Suprapubic skin (tissue), 4 donors: Measurements from ENCODE around the gene SELENOI. TPM values are rescaled to one million over a fixed set of nuclear protein-coding genes. Genes with fewer than 3 reads are reported as not detected.

Experiments used
- DNase-seq, 2 donors: peaks; one replicate each; pipeline ENCODE4 v3.0.0-alpha.2; 2019; ENCODE audit warnings: low spot score in 2 of 2
- H3K27ac ChIP-seq: fragments of 200-600 bp; sonication (generic); one replicate; pipeline ENCODE4 v1.5.1; 2019
- H3K27me3 ChIP-seq: fragments of 200-600 bp; sonication (generic); one replicate; pipeline ENCODE4 v1.5.1; 2019
- H3K36me3 ChIP-seq: fragments of 200-600 bp; sonication (generic); one replicate; pipeline ENCODE4 v1.5.1; 2019
- H3K4me1 ChIP-seq: fragments of 200-600 bp; sonication (generic); one replicate; pipeline ENCODE4 v1.5.1; 2019
- H3K4me3 ChIP-seq: fragments of 200-600 bp; sonication (generic); one replicate; pipeline ENCODE4 v1.5.1; 2019; ENCODE audit warnings: mild to moderate bottlenecking
- H3K9me3 ChIP-seq: fragments of 200-600 bp; sonication (generic); one replicate; pipeline ENCODE4 v1.5.1; 2019
- CTCF ChIP-seq, 2 donors: fragments of 200-600 bp in 1 of 2; fragments of 450-650 bp in 1 of 2; sonication (generic) in 1 of 2; IDR thresholded peaks; one replicate each; pipeline ENCODE4 v1.5.1; 2016 to 2019; ENCODE audit warnings: antibody characterized with exemption in 2 of 2, mild to moderate bottlenecking in 1 of 2, moderate library complexity in 1 of 2
- EP300 ChIP-seq: sonication (generic); formaldehyde crosslinking; IDR thresholded peaks from one replicate; pipeline ENCODE4 v1.6.1; 2017; ENCODE audit warnings: antibody characterized with exemption
- POLR2A ChIP-seq, 2 donors: fragments of 450-650 bp; IDR thresholded peaks; one replicate each; pipeline ENCODE4 v1.6.1; 2017; ENCODE audit warnings: antibody characterized with exemption in 2 of 2, mild to moderate bottlenecking in 2 of 2, moderate library complexity in 2 of 2
- POLR2AphosphoS5 ChIP-seq, 3 donors: sonication (generic); formaldehyde crosslinking; IDR thresholded peaks; one replicate each; pipeline ENCODE4 v1.6.1; 2017; ENCODE audit warnings: antibody characterized with exemption in 3 of 3
- WGBS: methylation state at CpG from one replicate; pipeline ENCODE4 v1.1.5; 2018; 5-methylcytosine and 5-hydroxymethylcytosine counted together
- total RNA-seq, 4 donors: library from RNA; depleted of rRNA; stranded (reverse); fragments of >200 nt; gene quantifications; one replicate each; pipeline ENCODE4 v1.1.0, GENCODE V29; 2016

The SELENOI gene
- total RNA-seq, 4 donors from 2014 or later = 23.1 to 41.9 (median 39.4) TPM

- Histone ChIP-seq H3K36me3 (no peaks in the 10 kb centered on the region), H3K27me3 (no peaks in the 10 kb centered on the region), H3K9me3 (no peaks in the 10 kb centered on the region), H3K4me3 (no peak overlapping the region), H3K27ac (no peak overlapping the region), H3K4me1 (no peaks in the 10 kb centered on the region)
- WGBS = 82% methylated on average over 7 of the region's 7 CpGs
- TF ChIP-seq CTCF (IDR thresholded peaks at IDR 0.05) (no peak), POLR2AphosphoS5 (IDR thresholded peaks at IDR 0.05) (no peak), POLR2A (IDR thresholded peaks at IDR 0.05) (no peak), EP300 (no peak)
- no peak for DNase-seq
These were observed 84.9 kb downstream of the SELENOI start for GRCh38 chr2:26430826-26431225.

DNA sequence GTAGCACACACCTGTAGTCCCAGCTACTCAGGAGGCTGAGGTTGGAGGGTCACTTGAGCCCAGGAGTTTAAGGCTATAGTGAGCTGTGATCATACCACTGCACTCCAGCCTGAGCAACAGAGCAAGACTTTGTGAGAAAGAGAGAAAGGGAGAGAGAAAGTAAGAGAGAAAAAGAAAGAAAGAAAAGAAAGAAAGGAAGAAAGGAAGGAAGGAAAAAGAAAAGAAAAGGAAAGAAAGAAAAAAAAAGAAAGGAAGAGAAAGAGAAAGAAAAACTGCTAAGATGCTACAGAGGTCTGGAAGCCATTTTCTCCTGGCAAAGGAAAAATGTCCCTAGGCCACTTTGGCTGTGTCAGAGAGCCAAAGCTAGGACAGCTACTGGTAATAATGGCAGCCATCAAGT is 86.4 kb downstream of the SELENOI start:
- Histone ChIP-seq H3K4me1 (no peaks in the 10 kb centered on the region), H3K36me3 (no peaks in the 10 kb centered on the region), H3K27me3 (no peaks in the 10 kb centered on the region), H3K4me3 (no peak overlapping the region), H3K9me3 (no peaks in the 10 kb centered on the region), H3K27ac (no peak overlapping the region)
- no peak for DNase-seq
- no peak for TF ChIP-seq POLR2A (IDR thresholded peaks at IDR 0.05)
- no peak for TF ChIP-seq EP300

DNA sequence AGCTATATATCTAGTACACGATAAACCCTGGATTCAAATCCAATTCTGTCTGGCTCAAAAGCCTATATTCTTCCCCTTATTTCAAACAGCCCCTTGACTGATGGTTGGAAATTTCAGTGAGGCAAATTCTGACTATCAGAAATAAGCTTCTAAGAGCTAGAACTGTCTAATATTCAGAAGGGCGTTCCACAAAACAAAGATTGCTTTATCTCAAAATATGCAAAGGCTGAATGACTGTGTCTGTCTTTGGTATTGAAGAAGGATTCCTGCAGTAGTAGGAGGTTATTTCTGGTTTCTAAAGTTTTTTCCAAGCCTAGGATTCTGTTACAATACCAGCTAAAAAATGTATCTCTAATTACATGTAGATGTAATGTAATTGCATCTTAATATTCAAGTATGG is 86.9 kb downstream of the SELENOI start:
- no peaks in the 10 kb centered on the region for H3K27me3 ChIP-seq
- H3K27ac ChIP-seq = no peak overlapping the region
- TF ChIP-seq POLR2A (IDR thresholded peaks at IDR 0.05) = no peak
- TF ChIP-seq POLR2AphosphoS5 (IDR thresholded peaks at IDR 0.05) = no peak
- no peak for TF ChIP-seq CTCF (IDR thresholded peaks at IDR 0.05)
- TF ChIP-seq EP300 = no peak
- DNase-seq = no peak
- H3K9me3 ChIP-seq = no peaks in the 10 kb centered on the region
- 50% methylated on average over 2 of the region's 2 CpGs for WGBS
- H3K4me3 ChIP-seq = no peak overlapping the region
- no peaks in the 10 kb centered on the region for H3K36me3 ChIP-seq
- H3K4me1 ChIP-seq = no peaks in the 10 kb centered on the region

GRCh38 chr2:26435106-26435505 is 89.2 kb downstream of the SELENOI start:
- H3K4me3 ChIP-seq = no peak overlapping the region
- no peaks in the 10 kb centered on the region for H3K9me3 ChIP-seq
- no peak for TF ChIP-seq EP300
- no peak for TF ChIP-seq POLR2A (IDR thresholded peaks at IDR 0.05)
- TF ChIP-seq POLR2AphosphoS5 (IDR thresholded peaks at IDR 0.05) = no peak
- TF ChIP-seq CTCF (IDR thresholded peaks at IDR 0.05) = no peak
- 88% methylated on average over 2 of the region's 2 CpGs for WGBS
- no peak overlapping the region for H3K27ac ChIP-seq
- no peaks in the 10 kb centered on the region for H3K27me3 ChIP-seq
- DNase-seq = no peak
- no peaks in the 10 kb centered on the region for H3K4me1 ChIP-seq
- no peaks in the 10 kb centered on the region for H3K36me3 ChIP-seq

GRCh38 chr2:26438526-26438925 is 92.6 kb downstream of the SELENOI start:
- H3K9me3 ChIP-seq = no peaks in the 10 kb centered on the region
- H3K4me3 ChIP-seq = no peak overlapping the region
- no peak for TF ChIP-seq POLR2A (IDR thresholded peaks at IDR 0.05)
- TF ChIP-seq CTCF (IDR thresholded peaks at IDR 0.05) = no peak
- no peak for TF ChIP-seq EP300
- TF ChIP-seq POLR2AphosphoS5 (IDR thresholded peaks at IDR 0.05) = no peak
- no peaks in the 10 kb centered on the region for H3K4me1 ChIP-seq
- no peaks in the 10 kb centered on the region for H3K27me3 ChIP-seq
- 53% methylated on average over 8 of the region's 8 CpGs for WGBS
- H3K36me3 ChIP-seq = no peaks in the 10 kb centered on the region
- no peak overlapping the region for H3K27ac ChIP-seq
- no peak for DNase-seq

DNA sequence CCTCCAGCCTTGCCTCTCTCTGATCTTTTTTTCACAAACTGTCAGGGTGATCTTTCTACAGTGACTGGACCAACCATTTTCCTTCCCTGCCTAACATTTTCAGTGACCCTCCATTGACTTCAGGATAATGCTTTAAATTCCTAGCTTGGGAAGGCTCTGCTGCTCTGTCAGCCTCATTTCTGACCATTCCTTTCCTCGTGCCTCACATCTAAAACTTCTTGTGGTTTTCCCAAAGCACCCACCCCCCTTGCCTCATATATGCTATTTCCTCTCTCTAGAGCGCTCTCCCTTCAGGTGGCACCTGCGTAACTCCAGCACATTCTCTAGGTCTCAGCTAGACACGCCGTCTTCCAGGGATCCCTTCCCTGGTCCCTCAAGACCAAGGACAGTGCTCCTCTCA is 93.0 kb downstream of the SELENOI start:
- no peak overlapping the region for H3K27ac ChIP-seq
- no peak overlapping the region for H3K4me3 ChIP-seq
- no peak for DNase-seq
- no peaks in the 10 kb centered on the region for H3K9me3 ChIP-seq
- H3K36me3 ChIP-seq = no peaks in the 10 kb centered on the region
- no peak for TF ChIP-seq EP300
- TF ChIP-seq CTCF (IDR thresholded peaks at IDR 0.05) = no peak
- 66% methylated on average over 5 of the region's 5 CpGs for WGBS
- no peaks in the 10 kb centered on the region for H3K27me3 ChIP-seq
- H3K4me1 ChIP-seq = no peaks in the 10 kb centered on the region
